ENCODE results near the gene SPDYE18.
"Not testable (repeated sequence)": the region's sequence is repeated elsewhere in the genome, so short reads cannot be mapped to it uniquely, and the experiment has no call there.

GRCh38 chr7:77080236-77080635 lies 17.9 kb upstream of the SPDYE18 start:
- TF ChIP-seq CTCF (IDR thresholded peaks at IDR 0.05; ENCODE audit: low read depth, low read length, poor library complexity, severe bottlenecking); EZH2phosphoT487 (IDR thresholded peaks at IDR 0.05; ENCODE audit: borderline replicate concordance, low read length): not testable (repeated sequence)

All from DOHH2 (cell line).